ENCODE measurements around the gene PRODH2.

The PRODH2 gene

DNA sequence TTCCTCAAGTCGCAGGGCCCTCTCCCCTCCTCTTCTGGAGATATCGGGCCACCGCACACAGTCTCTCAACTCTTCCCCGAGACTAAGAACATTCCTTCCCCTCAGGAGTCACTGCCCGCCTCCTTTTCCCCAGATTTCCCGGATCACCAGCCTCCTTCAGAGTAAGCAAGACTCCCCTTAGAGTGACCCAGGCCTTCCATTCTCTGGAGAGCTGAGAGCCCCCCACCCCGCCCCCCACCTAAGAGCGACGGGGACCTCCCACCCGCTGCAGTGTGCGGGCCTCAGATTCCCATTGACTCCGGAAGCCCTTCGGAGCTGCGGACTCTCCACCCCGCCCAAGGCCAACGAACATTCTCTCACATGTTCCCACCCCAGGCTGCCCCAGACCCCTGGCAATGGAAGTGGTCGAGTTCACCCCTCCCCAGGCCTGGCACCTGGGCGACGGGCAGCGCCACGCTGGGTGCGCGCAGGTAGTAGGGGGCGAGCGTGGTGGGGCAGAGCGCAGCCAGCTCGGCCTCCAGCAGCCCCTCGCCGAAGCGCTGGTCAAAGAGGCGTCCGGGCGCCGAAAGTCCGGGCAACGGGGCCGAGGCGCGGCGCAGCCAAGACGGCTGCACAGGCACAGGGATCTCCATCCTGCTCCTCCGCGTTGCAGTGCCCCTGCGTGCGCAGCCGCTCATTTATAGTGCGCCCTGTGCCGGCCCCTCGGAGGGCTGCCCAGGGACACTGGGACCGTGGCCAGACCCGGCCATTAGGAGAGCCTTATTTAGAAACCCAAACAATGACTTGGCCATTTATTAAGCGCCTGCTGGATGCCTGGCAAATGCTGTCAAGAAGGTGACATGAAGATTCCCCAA, 56.0 kb downstream of the PRODH2 start, which contains the start of gene HSPB6:
HSPB6 (minus strand) TSS at position 653 of the 854 bp plus-strand sequence; CDS start at position 632, 21 bp downstream.
- TF ChIP-seq SIN3A (IDR thresholded peaks at IDR 0.05; ENCODE audit: borderline replicate concordance, insufficient read depth, low read length), result no peak
- no peak for TF ChIP-seq TAF1 (IDR thresholded peaks at IDR 0.05; ENCODE audit: borderline replicate concordance, insufficient read depth, low read length)
- TF ChIP-seq, protein P1, sequence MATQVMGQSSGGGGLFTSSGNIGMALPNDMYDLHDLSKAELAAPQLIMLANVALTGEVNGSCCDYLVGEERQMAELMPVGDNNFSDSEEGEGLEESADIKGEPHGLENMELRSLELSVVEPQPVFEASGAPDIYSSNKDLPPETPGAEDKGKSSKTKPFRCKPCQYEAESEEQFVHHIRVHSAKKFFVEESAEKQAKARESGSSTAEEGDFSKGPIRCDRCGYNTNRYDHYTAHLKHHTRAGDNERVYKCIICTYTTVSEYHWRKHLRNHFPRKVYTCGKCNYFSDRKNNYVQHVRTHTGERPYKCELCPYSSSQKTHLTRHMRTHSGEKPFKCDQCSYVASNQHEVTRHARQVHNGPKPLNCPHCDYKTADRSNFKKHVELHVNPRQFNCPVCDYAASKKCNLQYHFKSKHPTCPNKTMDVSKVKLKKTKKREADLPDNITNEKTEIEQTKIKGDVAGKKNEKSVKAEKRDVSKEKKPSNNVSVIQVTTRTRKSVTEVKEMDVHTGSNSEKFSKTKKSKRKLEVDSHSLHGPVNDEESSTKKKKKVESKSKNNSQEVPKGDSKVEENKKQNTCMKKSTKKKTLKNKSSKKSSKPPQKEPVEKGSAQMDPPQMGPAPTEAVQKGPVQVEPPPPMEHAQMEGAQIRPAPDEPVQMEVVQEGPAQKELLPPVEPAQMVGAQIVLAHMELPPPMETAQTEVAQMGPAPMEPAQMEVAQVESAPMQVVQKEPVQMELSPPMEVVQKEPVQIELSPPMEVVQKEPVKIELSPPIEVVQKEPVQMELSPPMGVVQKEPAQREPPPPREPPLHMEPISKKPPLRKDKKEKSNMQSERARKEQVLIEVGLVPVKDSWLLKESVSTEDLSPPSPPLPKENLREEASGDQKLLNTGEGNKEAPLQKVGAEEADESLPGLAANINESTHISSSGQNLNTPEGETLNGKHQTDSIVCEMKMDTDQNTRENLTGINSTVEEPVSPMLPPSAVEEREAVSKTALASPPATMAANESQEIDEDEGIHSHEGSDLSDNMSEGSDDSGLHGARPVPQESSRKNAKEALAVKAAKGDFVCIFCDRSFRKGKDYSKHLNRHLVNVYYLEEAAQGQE (IDR thresholded peaks at IDR 0.05; ENCODE audit: insufficient read depth in 1 of 2, low read depth in 2 of 2, low read length in 2 of 2), result no peak
- TF ChIP-seq POLR2AphosphoS5 (IDR thresholded peaks at IDR 0.05; ENCODE audit: low read depth, low read length), result no peak
- no peak for TF ChIP-seq FOXP2 (optimal IDR thresholded peaks at IDR 0.05; ENCODE audit: borderline replicate concordance, extremely low read depth, extremely low read length, insufficient read depth)

DNA sequence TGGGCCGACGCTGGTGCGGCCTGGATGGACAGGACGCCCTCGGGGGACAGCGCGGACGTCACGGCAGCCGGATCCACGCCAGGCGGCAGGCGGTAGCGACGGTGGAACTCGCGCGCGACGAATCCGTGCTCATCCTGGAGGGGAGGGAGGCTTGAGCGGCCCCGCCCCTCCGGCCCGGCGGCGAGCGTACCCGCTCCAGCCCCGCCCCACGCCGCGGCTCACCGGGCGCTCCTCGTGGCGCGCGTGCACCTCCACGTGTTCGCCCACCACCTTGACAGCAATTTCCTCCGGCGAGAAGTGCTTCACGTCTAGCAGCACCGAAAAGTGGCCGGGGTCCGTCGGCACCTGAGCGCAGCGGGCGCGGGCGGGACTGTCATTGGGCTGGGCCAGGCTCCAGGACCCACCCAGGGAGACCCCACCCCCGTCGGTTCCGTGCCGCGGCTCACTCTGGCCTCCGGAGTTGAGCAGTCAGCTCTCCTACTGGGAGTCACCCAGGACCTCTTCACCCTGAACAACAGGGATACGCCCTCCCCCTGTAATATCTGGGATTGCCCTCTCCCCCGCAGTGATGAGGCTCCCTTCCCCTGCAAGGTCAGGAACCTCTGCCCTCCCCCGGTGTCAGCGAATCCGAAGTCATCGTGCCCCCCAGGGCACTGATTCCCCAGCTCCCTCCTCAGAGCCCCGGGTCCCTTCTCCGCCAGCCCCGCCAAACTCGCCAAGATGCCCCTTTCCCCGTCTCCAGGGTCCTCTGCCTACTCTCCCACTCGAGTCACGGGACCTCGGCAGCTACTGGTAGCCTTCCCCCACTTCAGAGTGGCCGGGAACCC, 56.9 kb downstream of the PRODH2 start:
- TF ChIP-seq FOXP2 (optimal IDR thresholded peaks at IDR 0.05; ENCODE audit: borderline replicate concordance, extremely low read depth, extremely low read length, insufficient read depth) (no peak), TAF1 (IDR thresholded peaks at IDR 0.05; ENCODE audit: borderline replicate concordance, insufficient read depth, low read length) (no peak), POLR2AphosphoS5 (IDR thresholded peaks at IDR 0.05; ENCODE audit: low read depth, low read length) (no peak), SIN3A (IDR thresholded peaks at IDR 0.05; ENCODE audit: borderline replicate concordance, insufficient read depth, low read length) (no peak)
- TF ChIP-seq, protein P1 (IDR thresholded peaks at IDR 0.05; ENCODE audit: insufficient read depth in 1 of 2, low read depth in 2 of 2, low read length in 2 of 2), result no peak

DNA sequence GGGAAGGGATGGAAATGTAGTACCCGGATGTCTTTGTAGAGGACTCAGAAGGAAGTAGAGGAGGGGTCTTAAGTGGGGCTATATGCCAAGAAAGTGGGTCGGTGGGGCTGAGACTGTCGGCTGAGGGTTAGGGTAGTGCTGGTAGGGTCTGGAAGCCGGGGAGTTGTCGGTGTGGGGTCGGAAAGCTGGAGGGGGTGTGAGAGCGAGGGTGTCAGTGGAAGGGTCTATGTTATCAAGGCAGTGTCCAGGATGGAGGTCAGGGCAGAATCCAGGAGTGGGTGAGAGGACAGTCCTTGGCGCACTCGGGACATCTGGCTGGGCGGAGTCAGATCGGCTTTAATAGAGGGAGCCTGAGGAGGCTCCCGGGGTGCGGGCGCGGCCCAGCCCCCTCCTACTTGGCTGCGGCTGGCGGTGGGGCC, 57.5 kb downstream of the PRODH2 start:
- TF ChIP-seq FOXP2 (optimal IDR thresholded peaks at IDR 0.05; ENCODE audit: borderline replicate concordance, extremely low read depth, extremely low read length, insufficient read depth) (no peak), TAF1 (IDR thresholded peaks at IDR 0.05; ENCODE audit: borderline replicate concordance, insufficient read depth, low read length) (no peak), POLR2AphosphoS5 (IDR thresholded peaks at IDR 0.05; ENCODE audit: low read depth, low read length) (no peak)
- TF ChIP-seq, protein P1 (IDR thresholded peaks at IDR 0.05; ENCODE audit: insufficient read depth in 1 of 2, low read depth in 2 of 2, low read length in 2 of 2), result no peak

DNA sequence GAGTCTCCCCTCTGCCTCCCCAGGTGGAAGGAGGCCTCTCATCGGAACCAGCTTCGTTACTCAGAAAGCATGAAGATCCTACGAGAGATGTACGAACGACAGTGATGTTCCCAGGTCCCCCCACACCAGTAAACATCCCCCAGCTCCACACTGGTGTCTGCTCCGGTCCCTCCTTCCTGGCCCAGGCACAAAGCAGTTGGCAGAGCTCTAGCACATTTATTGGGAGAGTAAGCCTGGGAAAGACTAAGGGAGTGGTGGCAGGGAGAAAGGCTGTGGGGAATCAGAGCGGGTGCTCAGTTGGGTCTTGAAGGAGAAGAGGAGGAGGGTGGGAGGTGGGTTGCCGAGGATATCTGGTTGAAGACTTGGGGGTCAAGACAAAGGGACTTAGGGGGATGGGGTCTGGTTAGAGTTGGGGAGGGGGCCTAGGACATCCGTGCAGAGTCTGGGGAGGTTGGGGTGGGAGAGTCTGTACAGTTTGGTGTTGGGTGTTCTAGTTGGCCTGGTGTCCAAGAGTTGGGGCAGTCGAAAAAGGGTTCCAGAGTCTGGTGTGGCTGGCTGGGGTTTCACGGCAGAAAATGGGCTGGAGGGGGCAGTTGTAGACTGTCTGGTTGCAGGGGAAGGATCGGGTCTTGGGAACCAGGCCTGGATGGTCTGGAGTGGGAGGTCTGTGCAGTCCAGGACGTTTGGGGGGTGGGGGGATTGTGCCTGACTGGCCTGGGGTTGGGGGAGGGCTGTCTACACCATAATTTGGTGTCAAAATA, 58.1 kb downstream of the PRODH2 start:
- TF ChIP-seq SIN3A (IDR thresholded peaks at IDR 0.05; ENCODE audit: borderline replicate concordance, insufficient read depth, low read length), result no peak
- TF ChIP-seq, protein P1 (IDR thresholded peaks at IDR 0.05; ENCODE audit: insufficient read depth in 1 of 2, low read depth in 2 of 2, low read length in 2 of 2), result no peak
- no peak for TF ChIP-seq FOXP2 (optimal IDR thresholded peaks at IDR 0.05; ENCODE audit: borderline replicate concordance, extremely low read depth, extremely low read length, insufficient read depth)
- no peak for TF ChIP-seq TAF1 (IDR thresholded peaks at IDR 0.05; ENCODE audit: borderline replicate concordance, insufficient read depth, low read length)
- TF ChIP-seq POLR2AphosphoS5 (IDR thresholded peaks at IDR 0.05; ENCODE audit: low read depth, low read length), result no peak
